ENCODE data around the gene MDM2. TPM values are rescaled to one million over a fixed set of nuclear protein-coding genes. Genes with fewer than 3 reads are reported as not detected.

MDM2 gene
- total RNA-seq, 1 experiment from 2014 or later = 159 TPM

GRCh38 chr12:68846811-68847210 lies 38.8 kb downstream of the MDM2 start:
- H3K36me3 Mint-ChIP-seq (ENCODE audit: insufficient read depth in 1 of 3, low read depth in 3 of 3) = peaks cover 0 to 17% (median 11%) of the 10 kb centered on the region in 3 experiments; a peak in 5 of 7 replicates
- Histone ChIP-seq H2BK20ac (ENCODE audit: low read depth, low read length, poor library complexity, severe bottlenecking) (no peak overlapping the region), H3K79me1 (ENCODE audit: insufficient read depth, low read depth, low read length, poor library complexity, severe bottlenecking) (no peaks in the 10 kb centered on the region), H3K14ac (ENCODE audit: insufficient read depth, low read length) (no peak overlapping the region), H3K9ac (ENCODE audit: extremely low read depth, insufficient read length, low read length) (no peak overlapping the region), H4K20me1 (ENCODE audit: control insufficient read depth, insufficient read depth, insufficient read length) (no peaks in the 10 kb centered on the region), H3K56ac (ENCODE audit: insufficient read length, low read depth, low read length) (no peak overlapping the region), H2BK15ac (ENCODE audit: low read depth, low read length) (no peak overlapping the region), H3K9me3 (ENCODE audit: control insufficient read depth, low read depth, low read length) (no peaks in the 10 kb centered on the region), H3T11ph (ENCODE audit: low read length) (no peak overlapping the region), H3K4me2 (ENCODE audit: insufficient read depth, insufficient read length, low read length) (no peak overlapping the region), H2BK120ac (ENCODE audit: low read depth, low read length, poor library complexity, severe bottlenecking) (no peak overlapping the region), H3K23me2 (ENCODE audit: insufficient read length, low read depth, low read length, poor library complexity, severe bottlenecking) (no peaks in the 10 kb centered on the region), H3K4ac (ENCODE audit: low read depth, low read length) (no peak overlapping the region), H3K27ac (ENCODE audit: insufficient read length, low read depth, low read length) (no peak overlapping the region), H2AK5ac (ENCODE audit: insufficient read length, low read length) (no peak overlapping the region), H4K5ac (ENCODE audit: insufficient read length, low read depth, low read length) (no peak overlapping the region), H3K27me3 (ENCODE audit: insufficient read depth, low read length) (no peaks in the 10 kb centered on the region), H4K8ac (replicated peaks; ENCODE audit: insufficient read length, low read depth, low read length) (no peak overlapping the region), H2AFZ (ENCODE audit: low read length) (no peak overlapping the region), H4K91ac (ENCODE audit: insufficient read length, low read depth, low read length) (no peak overlapping the region), H3K4me1 (ENCODE audit: insufficient read depth, low read length) (no peaks in the 10 kb centered on the region), H3K79me2 (ENCODE audit: insufficient read depth, low read length) (no peaks in the 10 kb centered on the region), H2BK12ac (ENCODE audit: insufficient read length, low read depth, low read length) (no peak overlapping the region), H3K18ac (ENCODE audit: insufficient read length, low read depth, low read length) (no peak overlapping the region), H3K23ac (ENCODE audit: insufficient read length, low read depth, low read length) (no peak overlapping the region), H2BK5ac (ENCODE audit: insufficient read length, low read length) (no peak overlapping the region)
- no peak for TF ChIP-seq CTCF (conservative IDR thresholded peaks at IDR 0.05)
- H3K4me1 Mint-ChIP-seq = no peaks in the 10 kb centered on the region
- no peak for DNase-seq
- WGBS (ENCODE audit: extremely low coverage, insufficient read length, low lambda C conversion rate) = no CpG with 5 or more reads among the region's 3 CpGs
- no peak overlapping the region for H3K27ac Mint-ChIP-seq
- no peaks in the 10 kb centered on the region for H3K9me3 Mint-ChIP-seq
- H3K27me3 Mint-ChIP-seq (ENCODE audit: low read depth) = peaks cover 2% of the 10 kb centered on the region; the same call in 1 of the 2 replicates
- H3K4me3 Mint-ChIP-seq = no peak overlapping the region
